ENCODE measurements around the gene SRSF4.

The SRSF4 gene

GRCh38 chr1:29200906-29201594, 19.4 kb upstream of the SRSF4 start:
- DNase-seq (ENCODE audit: low read depth in 3 of 3) = no peak

GRCh38 chr1:29197993-29198392, 16.3 kb upstream of the SRSF4 start:
- no peak for DNase-seq (ENCODE audit: low read depth in 3 of 3)

DNA sequence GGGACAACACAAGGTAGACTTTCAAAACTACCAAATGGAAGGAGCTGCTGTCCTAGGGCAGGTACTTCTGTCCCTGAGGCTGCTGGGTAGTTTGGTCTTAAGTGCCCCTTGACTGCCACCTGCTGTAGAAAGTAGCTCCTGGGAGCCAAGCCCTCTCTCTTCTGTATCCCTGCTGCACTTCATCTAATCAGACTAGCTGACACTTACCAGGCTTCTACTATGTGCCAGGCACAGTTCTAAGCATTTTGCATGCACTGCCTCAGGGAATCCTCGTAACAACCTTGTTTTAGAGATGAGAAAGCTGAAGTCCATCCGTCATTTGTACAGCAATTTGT, 15.9 kb upstream of the SRSF4 start:
- no peak for DNase-seq (ENCODE audit: low read depth in 3 of 3)

GRCh38 chr1:29196863-29197589, 15.3 kb upstream of the SRSF4 start:
- no peak for DNase-seq (ENCODE audit: low read depth in 3 of 3)

DNA sequence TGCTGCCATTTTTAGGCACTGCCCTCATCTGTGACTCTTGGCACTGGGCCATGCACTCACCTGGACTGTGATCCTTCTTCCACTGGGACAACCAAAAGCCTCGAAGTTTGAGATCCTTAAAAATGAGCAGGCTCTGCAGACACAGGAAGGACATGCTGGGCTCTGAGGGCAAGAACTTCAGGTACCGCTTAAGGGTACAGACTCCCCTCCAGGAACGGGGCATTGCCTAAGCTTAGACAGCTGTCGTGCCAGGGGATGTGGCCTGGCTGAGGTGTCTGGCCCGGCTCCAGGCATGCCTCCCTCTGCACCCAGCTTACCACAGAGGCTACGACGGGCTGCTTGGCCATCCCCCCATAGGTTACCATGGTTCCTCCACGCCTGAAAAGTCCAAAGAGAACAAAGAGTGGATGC, 14.2 kb upstream of the SRSF4 start:
- DNase-seq (ENCODE audit: low read depth in 3 of 3) = no peak

GRCh38 chr1:29193879-29194455, 12.3 kb upstream of the SRSF4 start:
- DNase-seq (ENCODE audit: low read depth in 3 of 3) = no peak

- no peak for DNase-seq (ENCODE audit: low read depth in 3 of 3)
These were observed 9.0 kb upstream of the SRSF4 start for GRCh38 chr1:29190718-29191117.

DNA sequence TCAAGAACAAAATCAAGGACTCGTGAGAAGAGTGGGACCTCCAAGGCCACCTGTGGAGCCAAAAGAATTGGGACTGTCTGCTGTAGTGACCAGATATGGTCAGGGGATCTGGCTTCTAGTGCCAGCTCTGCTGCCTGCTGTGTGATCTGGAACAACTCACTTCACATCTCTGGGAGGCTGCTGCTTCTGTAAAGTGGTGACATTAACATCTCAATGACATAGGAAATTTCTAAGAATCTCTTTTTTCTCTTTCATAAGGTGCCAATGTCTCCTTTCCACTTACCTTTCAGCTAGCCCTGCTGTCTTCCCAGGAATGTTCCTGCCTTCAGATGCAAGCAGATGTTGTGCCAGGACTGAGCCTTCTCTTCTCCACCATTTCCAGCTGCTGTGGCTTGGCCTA, 5.0 kb upstream of the SRSF4 start:
- DNase-seq (ENCODE audit: low read depth in 3 of 3) = no peak

GRCh38 chr1:29186252-29186651, 4.6 kb upstream of the SRSF4 start:
- DNase-seq (ENCODE audit: low read depth in 3 of 3) = no peak

DNA sequence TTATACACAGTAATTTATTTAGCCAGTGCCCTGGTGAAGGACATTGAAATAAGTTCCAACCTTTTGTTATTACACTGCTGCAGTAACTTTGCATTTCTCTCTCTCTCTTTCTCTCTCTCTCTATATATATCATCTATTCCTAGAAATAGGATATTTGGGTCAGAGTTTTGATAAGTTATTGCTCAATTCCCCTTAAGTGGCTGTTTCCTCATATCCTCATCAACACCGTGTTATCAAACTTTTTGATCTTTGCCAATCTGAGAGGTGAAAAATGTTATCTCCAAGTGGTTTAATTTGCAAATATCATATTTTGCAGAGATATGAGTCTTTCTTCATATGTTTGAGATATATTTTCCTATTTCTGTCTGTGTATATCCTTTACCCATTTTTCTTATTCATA, 1.6 kb upstream of the SRSF4 start:
- DNase-seq (ENCODE audit: low read depth in 3 of 3) = no peak

GRCh38 chr1:29180497-29181412, 945 bp downstream of the SRSF4 start:
- no peak for DNase-seq (ENCODE audit: low read depth in 3 of 3)

DNA sequence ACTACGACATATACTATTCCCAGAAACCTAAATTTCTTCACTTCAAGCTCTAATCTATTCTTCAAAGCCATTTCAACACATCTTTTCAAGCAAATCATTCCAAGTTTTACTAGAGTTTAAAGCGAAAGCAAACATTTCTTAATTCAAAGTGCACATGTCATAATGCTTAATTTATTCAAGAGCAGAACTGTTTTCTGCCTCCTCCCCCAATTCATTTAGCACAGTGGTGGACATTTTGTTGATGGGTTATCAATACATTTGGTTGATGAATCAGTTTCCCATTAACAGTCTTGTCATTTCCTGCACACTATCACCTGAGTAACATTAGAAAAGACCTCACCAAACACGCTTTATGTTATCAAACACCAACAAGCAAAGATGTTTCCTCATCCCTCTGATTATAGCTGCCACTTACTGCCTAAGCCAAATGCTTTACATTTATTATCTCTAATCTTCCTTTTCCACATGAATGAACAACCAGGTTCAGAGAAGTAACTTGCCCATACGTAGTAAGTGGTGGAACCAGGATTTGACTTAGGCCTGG, 2.0 kb downstream of the SRSF4 start:
- no peak for DNase-seq (ENCODE audit: low read depth in 3 of 3)

- DNase-seq (ENCODE audit: low read depth in 3 of 3) = no peak
These were observed 4.5 kb downstream of the SRSF4 start for GRCh38 chr1:29177022-29177705.

DNA sequence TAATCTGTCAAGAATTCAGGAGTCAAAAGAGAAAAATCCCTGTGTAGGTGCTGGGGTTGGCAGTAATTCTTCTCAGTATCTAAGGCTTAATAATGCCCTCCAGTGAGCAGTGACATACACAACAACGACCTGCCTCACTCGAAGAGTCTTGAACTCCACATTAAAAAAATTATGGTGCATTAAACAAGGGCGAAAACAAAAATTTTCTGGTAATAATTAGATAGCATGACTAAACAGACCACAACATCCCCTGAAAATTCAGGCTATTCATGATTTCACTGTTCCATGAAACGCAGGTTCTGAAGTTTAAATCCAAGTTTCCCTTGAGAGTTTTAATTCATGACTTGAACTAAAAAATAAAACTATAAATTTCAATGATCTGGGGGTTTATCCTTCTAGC, 5.1 kb downstream of the SRSF4 start:
- DNase-seq (ENCODE audit: low read depth in 3 of 3) = no peak

DNA sequence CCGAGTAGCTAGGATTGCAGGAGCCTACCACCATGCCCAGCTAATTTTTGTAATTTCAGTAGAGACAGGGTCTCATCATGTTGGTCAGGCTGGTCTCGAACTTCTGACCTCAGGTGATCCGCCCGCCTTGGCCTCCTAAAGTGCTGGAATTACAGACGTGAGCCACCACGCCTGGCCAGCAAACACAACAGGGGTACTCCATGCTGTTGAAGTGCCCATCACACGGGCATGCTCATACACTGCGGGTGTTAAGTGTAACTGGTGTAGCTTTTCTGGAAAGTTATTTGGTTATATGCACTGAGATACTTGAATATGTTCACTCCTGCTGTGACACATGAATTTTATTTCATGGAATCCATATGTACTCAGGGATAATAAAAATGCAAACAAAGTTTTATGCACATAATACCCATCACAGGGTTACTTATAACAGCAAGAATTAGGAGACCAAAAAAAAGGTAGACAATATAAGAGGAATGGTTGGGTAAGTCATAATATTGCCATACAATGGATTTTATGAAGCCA, 9.2 kb downstream of the SRSF4 start:
- no peak for DNase-seq (ENCODE audit: low read depth in 3 of 3)

DNA sequence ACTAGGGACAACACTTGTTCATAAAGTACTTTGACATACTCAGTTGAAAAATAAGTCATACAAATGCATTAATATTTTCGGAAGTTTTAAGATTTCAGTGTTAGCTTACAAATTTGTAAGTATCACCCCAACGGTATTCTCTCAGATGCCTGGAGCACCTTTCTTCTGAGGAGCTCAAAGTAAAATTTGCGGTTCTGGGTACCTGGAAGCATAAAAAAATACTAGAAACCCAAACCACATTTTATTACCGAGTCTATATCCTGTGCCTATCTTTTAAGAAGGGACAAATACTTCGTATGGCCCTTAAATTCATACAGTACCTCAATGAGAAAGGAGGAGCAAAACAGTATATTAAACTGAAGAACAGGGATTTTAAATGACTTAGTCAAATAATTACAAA, 10.2 kb downstream of the SRSF4 start:
- DNase-seq (ENCODE audit: low read depth in 3 of 3) = no peak

GRCh38 chr1:29171089-29171488, 10.6 kb downstream of the SRSF4 start:
- no peak for DNase-seq (ENCODE audit: low read depth in 3 of 3)

DNA sequence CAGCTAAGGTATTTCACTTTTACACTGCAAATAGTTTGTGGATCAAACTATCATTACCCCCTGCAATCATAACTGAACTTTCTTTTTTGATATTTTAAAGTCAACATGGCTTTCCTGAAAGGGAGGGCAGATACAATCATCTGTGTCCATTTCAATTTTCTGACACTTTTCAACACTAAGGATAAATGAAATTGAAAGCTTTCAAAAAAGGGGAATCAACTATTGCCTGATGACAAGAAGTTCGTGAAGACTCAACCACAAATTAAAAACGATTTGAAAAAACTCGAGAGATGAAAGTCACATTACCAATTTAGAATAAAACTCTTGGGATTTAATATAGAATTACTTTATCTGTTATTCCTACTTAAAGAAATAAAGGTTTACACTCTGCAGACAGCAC, 11.7 kb downstream of the SRSF4 start:
- no peak for DNase-seq (ENCODE audit: low read depth in 3 of 3)

DNA sequence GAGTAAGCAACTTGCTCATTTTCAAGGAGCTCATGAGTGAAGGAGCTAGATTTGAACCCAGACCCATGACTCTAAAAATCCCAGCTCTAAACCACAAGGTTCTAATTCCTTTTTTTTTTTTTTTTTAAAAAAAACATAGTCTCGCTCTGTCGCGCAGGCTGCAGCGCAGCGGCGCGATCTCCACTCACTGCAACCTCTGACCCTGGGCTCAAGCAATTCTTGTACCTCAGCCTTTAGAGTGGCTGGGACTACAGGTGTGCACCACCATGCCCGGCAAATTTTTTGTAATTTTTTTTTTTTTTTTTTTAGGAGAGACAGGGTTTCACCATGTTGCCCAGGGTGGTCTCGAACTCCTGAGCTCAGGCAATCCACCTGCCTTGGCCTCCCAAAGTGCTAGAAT, 13.8 kb downstream of the SRSF4 start:
- no peak for DNase-seq (ENCODE audit: low read depth in 3 of 3)

DNA sequence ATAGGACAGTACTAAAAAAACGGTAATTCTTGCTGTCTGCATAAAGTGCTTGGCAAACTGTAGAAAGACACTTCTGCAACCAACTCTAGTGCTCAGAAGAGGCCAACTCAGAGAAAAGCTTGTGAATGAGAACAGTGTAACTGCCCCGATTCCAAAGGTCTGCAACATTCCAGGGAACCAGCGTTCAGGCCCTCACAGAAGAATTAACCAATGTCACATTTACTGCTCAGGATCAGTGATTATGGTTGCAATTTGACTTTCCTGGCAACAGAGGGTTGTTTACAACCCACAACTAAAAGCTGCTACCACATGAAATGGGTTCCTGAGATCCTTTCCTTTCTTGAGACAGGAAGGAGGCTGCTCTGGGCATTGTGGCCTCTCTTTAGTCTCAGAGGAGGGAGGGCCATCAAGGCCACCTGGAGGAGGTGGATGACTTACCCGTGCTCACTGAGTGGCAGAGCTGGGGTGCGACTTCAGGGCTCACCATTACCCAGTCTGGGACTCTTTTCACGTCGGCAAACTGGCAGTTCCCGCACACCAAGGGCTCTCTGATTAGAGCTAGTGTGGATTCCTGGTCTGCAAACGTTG, 15.3 kb downstream of the SRSF4 start:
- DNase-seq (ENCODE audit: low read depth in 3 of 3) = no peak

GRCh38 chr1:29164588-29164987, 17.1 kb downstream of the SRSF4 start:
- DNase-seq (ENCODE audit: low read depth in 3 of 3) = no peak
